22Rv1 (cell line): Measurements from ENCODE around the gene EIF4G3.

Experiments
- ZFX ChIP-seq: fragments of 450-650 bp; IDR thresholded peaks from 2 replicates; pipeline ENCODE4 v1.6.1; 2017; ENCODE audit warnings: antibody characterized with exemption, borderline replicate concordance
- TF ChIP-seq, protein P1 (sequence below): fragments of 450-650 bp; IDR thresholded peaks from 2 replicates; pipeline ENCODE4 v1.5.1; 2017; ENCODE audit warnings: mild to moderate bottlenecking

GRCh38 chr1:20891091-20891490 is 285.6 kb downstream of the EIF4G3 start:
- TF ChIP-seq, protein P1, sequence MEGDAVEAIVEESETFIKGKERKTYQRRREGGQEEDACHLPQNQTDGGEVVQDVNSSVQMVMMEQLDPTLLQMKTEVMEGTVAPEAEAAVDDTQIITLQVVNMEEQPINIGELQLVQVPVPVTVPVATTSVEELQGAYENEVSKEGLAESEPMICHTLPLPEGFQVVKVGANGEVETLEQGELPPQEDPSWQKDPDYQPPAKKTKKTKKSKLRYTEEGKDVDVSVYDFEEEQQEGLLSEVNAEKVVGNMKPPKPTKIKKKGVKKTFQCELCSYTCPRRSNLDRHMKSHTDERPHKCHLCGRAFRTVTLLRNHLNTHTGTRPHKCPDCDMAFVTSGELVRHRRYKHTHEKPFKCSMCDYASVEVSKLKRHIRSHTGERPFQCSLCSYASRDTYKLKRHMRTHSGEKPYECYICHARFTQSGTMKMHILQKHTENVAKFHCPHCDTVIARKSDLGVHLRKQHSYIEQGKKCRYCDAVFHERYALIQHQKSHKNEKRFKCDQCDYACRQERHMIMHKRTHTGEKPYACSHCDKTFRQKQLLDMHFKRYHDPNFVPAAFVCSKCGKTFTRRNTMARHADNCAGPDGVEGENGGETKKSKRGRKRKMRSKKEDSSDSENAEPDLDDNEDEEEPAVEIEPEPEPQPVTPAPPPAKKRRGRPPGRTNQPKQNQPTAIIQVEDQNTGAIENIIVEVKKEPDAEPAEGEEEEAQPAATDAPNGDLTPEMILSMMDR = no peak
- TF ChIP-seq ZFX = no peak
